CD4-positive, alpha-beta T cell treated with Interleukin-6 for 4 hours (primary cell): ENCODE measurements around the gene SLC35A5.
"Not testable (repeated sequence)": the region's sequence is repeated elsewhere in the genome, so short reads cannot be mapped to it uniquely, and the experiment has no call there.

Experiments
- DNase-seq: peaks from one replicate; pipeline ENCODE4 v3.0.0-alpha.2; 2020; ENCODE audit warnings: mixed read lengths

Gene SLC35A5, protein sequence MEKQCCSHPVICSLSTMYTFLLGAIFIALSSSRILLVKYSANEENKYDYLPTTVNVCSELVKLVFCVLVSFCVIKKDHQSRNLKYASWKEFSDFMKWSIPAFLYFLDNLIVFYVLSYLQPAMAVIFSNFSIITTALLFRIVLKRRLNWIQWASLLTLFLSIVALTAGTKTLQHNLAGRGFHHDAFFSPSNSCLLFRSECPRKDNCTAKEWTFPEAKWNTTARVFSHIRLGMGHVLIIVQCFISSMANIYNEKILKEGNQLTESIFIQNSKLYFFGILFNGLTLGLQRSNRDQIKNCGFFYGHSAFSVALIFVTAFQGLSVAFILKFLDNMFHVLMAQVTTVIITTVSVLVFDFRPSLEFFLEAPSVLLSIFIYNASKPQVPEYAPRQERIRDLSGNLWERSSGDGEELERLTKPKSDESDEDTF

DNA sequence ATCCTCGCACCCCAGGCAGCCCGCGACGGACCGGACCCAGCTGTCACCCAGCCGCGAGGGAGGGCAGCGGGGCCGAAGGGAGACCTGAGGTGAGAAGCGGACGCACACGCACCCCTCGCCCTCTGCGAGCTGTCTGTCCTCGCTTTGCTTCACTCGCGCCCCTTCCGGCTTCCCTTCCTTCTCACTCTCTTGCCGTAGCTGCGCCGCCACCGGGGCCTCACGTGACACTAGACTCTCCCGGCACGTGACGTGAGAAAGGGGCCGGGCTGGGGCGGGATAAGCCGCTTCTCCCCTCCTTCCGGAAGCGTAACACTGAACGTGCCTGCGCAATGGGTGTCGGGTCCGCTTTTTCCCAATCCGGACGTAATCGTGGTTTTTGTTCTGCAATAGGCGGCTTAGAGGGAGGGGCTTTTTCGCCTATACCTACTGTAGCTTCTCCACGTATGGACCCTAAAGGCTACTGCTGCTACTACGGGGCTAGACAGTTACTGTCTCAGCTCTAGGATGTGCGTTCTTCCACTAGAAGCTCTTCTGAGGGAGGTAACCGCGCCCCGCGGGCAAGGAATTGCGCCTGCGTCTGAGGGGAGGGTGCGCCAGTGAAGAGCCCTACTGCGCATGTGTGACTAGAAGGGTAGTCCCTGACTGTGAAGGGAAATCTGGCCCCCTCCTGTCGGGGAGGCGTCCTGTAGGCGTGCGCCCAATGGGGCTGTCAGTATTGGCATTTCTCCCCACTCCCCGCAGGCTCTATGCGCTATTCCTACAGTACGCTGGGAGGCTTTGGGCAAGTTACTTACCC lies at the start of gene SLC35A5, which contains the start of gene ATG3:
Gene SLC35A5, plus strand, starts transcription at position 312 of the 796 bp plus-strand sequence. CDS start 1,359 bp downstream, outside the sequence.
Gene ATG3, minus strand, starts transcription at position 229 of the 796 bp plus-strand sequence. CDS start 434 bp downstream, outside the sequence.
- DNase-seq = peak; percentile 98

DNA sequence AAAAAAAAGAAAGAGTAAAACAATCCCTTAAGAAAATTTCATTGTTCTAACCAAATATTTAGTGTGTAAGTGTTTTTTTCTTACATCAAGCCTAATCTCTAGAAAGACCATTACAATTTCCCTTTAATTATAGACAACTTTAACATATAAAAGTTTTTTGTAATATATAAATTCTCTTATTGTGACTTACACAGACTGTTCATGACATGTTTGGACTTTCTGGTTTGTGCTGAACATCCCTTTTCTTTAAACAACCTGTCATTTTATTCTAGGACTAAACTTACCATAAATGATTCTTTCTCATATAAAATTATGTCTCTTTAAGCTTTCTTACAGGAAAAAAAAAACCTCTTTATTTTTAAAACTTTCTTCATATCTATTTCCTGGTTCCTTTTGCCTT lies 49.5 kb upstream of the SLC35A5 start:
- DNase-seq = no peak

DNA sequence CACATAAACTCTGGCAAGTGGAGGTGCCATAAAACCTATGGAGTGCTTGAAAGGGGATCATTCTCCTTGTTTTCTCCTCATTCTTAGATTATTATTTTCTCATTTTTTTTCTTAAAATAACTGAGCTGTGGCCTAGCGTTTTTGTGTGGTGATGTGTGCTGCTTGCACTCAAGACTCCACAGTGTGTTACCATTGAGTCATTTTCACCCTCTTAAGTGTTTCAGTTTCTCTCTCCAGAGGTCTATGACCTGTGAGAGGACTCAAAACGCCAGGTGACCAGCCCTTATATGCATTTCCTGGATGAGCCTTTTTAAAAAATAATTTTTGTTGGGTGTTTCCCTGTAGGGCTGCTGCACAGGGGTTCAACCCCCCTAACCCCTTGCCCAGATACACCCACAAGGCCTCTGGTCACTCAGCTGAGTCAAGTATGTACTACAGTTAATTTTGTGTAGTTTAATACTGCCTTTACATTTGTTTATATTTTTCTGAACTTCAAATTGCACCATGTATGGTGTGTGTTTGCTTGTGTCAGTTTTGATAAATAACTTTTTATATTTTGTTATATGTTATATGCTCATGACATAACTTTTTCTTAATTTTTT lies 47.2 kb upstream of the SLC35A5 start:
- DNase-seq = no peak

DNA sequence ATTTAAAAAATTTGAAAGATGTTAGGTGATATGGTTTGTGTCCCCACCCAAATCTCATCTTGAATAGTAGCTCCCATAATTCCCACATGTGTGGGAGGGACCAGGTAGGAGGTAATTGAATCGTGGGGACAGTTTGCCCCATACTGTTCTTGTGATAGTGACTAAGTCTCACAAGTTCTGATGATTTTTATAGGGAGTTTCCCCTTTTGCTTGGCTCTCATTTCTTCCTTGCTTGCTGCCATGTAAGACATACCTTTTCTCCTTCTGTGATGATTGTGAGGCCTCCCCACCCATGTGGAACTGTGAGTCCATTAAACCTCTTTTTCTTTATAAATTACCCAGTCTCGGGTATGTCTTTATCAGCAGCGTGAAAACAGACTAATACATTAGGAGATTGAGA lies 42.9 kb upstream of the SLC35A5 start:
- DNase-seq = not testable (repeated sequence)

DNA sequence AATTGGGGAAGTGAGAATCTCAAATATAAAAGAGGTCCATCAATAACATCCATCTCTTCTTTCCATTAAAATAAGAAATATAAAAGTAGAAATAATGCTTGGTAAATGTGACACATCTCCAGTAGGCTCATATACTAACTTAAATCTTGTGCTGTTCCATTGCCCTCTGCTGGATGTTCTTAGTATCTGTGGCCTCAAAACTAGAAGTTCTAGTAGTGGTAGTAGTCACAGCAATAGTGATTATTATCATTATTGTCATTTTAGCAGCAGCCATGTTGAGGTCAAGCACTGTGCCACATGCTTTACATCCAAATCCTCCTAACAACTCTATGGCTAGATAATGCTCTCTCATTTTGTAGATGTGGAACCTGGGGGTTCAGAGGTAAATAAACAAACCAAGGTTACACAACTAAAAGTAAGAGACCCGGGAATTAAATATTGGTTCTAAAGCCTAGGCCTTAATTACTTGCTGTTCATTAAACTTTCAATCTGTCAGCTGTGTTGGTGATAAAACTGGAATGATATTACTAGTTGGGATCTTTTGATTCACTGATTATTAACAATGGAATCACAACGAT lies 42.3 kb upstream of the SLC35A5 start:
- DNase-seq = peak; percentile 50

DNA sequence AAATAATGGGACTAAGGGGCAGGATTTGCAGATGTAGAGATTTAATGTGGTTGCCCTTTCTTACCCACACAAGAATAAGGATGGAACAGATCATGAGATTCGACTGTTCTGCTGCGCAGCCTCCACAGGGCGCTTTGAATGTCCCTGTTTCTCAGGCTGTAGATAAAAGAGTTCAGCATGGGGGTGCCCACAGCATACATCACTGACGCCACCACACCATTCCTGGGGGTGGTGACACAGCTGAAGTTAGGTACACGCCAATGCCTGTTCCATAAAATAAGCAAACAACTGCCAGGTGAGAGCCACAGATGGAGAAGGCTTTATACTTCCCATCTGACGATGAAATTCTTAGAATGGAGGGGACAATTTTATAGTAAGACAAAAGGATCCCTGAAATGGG lies 37.7 kb upstream of the SLC35A5 start:
- not testable (repeated sequence) for DNase-seq

DNA sequence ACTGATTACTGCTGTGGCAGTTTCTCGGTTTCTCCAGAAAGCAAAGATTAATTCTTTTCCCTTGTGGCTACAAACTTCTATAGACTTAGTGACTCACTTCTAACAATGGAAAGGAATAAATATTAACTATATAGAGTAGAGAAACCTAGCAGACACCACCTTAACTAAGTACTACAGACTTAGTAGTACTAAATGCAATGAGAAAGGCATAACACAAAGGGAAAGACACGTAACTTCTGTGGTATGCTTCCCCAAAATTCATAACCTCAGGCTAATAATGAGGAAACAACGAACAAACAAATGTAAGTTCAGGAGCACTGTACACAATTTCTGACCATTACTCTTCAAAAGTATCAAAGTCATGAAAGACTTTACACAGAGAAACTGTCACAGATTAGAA lies 31.3 kb upstream of the SLC35A5 start:
- DNase-seq = no peak

DNA sequence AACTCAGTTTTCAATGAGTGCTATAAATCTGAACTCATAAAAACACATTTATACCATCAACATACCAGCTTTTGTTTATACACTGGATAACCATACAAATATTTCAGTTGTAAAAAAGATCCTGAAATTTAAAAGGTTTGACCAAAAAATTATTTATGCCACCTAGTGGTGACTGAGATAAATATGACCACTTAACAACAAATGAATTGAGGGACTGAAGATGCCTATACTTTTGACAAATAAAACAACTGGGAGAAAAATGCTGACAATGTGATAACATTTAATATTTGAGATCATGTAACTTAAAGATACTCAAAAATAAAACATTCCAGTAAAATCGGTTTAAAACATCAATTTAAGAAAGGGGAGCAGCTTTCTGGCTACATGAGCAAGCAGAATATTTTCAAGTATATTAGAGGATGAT lies 30.5 kb upstream of the SLC35A5 start:
- no peak for DNase-seq

DNA sequence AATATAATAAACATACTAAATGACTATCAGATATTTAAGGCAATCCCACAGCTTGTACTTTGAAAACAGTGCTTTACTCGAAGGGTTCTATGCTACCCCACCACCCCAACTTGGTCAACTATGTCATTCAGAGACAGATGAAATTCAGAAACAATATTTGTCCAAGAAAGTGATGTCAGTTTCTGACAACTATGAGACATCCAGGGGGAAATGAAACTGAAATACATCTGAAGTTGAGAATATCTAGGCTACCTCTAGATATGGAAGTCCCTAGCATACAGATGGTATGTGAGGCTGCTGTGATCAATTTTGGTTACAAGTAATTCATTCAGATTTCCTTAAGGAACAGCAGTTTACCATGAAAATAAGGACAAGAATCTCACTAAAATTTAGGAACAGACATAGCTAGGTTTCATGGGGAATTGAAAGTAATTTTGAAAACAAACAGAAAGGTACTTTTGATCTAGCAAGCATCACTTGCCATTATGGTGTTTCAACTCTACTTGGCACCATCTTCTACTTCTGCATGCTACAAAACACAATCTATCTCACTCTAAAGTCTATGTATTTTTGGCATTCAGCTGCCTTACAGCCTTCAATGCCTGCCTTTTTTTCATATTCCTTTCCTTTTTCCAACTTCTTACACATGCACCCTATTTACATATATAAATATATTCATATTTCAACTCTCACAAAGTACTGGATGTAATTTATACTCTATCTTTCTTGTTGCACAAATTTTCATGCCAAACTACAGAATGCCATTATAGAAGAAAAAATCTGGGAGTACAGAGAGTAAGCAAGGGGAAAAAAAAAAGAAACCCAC lies 21.8 kb upstream of the SLC35A5 start:
- DNase-seq = no peak

DNA sequence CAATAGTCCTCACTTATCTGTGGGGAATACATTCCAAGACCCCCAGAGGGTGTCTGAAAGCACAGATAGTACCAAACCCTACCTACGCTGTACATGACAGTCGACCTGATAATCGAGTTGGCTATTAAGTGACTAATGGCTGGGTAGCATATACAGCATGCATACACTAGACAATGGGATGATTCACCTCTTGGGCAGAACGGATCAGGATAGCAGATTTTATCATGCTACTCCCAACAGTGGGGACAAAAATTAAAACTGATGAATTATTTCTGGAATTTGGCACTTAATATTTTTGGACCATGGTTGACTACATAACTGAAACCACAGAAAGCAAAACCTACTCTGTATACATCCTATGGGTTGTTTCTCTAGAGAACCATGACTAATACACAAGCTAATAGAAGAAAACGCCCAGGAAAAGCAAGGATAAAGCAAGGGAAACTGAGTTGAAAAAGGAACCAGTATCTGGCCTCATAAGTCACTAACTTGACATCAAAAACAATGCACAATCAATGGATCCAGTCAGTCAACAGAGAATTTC lies 15.6 kb upstream of the SLC35A5 start:
- no peak for DNase-seq

DNA sequence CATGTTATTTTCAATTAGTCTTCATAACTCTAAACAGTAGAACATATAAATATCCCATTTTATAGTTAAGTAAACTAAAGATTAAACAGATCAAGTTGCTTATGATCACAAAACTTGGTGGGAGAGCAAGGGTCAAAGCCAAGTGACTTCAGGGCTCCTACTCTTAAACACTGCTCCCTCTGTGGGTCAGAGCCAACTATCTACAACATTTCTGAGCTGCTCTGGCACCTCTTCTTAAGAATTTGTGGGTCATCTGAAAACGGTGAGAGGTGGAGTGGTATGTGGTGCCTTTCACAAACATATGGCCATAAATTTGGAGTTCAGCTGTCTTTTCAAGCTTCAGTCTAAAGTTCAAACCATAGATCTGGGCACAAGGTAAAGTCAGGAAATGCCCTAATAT lies 11.0 kb upstream of the SLC35A5 start:
- DNase-seq = no peak

DNA sequence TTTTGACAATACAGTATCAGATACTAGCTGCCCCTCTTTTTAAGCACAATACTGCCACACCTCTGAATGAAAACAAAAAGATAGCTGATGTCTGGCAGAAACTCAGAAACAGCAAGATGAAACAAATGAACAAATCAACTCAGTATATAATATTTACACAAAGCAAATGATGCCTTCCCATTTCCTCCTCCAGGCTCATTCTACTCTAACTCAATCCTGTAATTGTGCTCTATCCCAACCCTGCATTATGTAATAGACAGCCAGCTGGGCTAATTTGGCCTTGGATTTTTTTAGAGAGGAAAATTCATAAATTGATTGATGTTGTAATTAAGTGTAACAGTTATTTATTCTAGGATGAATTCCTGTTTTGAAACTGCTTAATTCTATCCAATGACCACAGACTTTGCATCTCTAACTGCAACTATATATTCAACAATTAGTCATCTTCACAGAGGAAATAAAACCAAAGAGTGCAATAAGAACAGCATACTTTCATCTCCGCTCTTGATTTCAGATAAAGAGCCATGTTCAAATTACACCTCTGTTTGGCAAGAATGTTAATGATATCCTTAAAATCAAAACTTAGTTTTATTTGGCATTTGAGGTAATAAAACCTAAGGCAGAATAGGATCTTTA lies 6.2 kb upstream of the SLC35A5 start:
- no peak for DNase-seq

DNA sequence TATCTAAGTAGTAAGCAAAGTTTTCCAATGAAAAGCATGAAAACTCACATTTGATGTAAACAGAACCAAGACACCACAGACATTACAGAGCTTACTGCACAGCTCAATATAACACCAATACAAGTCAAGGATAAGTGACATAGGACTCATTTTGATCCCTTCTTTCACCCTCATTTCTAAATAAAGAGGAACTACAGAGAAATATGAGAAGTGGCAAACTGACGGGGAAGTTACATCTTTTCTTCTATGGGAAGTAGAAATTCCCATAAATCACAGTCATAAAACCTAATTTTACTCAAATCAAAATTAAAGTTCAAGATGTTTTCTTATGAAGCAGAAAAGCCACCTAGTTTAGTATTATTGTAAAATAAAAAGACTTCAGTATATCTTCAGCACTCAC lies 3.9 kb upstream of the SLC35A5 start:
- no peak for DNase-seq

DNA sequence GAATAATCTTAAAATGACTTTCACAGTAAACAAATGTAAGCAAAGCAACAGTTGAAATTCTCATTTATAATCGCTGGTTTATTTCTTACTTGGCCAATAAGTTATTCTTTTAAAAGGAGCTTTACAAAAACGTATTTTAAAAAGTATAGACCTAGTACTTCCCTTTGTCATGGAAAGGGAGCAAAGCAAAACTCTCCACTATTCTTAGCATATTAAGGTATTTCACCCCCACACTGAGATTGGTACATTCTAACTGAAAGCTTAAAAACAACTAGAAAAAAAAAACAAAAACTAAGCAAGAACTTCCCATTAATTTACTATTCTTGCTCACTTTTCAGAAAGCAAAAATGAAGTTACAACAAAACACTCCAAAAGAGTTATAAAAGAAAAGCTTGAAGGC lies 1.5 kb upstream of the SLC35A5 start:
- DNase-seq = no peak

DNA sequence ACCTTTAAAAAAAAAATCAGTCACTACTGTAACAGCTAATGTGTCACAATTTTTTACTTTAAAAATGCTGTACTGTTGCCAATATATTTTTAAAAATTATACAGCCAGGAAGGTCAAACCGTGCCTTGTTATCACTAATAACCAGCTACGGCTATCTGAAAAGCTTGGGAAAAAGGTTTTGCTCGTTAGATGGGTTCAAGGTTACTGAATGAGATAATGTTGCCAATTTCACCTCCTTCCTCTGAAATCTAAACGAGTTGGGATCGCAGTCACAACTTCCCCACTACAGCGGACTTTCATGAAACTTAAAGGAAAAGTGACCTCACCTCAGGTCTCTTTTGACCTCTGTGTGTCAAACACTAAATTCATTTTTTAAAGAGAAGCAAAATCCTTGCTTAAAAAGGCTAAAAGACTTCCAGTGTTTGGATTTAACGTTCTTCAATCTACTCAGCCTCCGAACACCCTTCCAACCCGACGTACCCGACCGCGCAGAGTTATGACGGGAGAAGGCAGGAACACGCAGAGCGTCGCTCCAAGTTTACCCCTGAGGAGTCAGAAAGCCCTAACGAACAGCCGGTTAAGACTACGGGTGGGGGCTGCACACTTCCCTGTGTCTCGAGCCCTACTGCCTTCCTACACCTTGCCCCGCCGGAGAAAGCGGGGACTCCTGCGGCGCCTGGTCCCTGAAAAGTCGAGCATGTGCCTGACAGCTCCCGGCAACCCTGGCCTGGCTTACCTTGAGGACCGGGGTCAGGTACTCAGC lies 943 bp upstream of the SLC35A5 start:
- peak; percentile 64 for DNase-seq

DNA sequence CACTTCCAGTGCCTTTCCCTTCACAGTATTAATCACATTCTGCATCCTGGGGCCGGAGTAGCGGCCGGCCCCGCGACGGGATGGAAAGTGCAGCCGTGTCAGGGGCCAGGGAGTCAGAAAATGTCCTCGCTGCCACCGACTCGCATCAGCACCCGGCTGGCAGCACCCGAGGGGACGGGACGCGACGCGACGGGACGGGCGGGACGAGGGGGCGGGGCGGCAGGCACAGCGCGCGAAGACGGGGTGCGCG lies 436 bp upstream of the SLC35A5 start:
- DNase-seq = peak; percentile 81

DNA sequence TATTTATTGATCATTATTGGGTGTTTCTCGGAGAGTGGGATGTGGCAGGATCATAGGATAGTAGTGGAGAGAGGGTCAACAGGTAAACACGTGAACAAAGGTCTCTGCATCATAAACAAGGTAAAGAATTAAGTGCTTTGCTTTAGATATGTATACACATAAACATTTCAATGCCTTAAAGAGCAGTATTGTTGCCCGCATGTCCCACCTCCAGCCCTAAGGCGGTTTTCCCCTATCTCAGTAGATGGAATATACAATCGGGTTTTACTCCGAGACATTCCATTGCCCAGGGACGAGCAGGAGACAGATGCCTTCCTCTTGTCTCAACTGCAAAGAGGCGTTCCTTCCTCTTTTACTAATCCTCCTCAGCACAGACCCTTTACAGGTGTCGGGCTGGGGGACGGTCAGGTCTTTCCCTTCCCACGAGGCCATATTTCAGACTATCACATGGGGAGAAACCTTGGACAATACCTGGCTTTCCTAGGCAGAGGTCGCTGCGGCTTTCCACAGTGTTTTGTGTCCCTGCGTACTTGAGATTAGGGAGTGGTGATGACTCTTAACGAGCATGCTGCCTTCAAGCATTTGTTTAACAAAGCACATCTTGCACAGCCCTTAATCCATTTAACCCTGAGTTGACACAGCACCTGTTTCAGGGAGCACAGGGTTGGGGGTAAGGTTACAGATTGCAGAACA lies 2.5 kb downstream of the SLC35A5 start:
- not testable (repeated sequence) for DNase-seq

DNA sequence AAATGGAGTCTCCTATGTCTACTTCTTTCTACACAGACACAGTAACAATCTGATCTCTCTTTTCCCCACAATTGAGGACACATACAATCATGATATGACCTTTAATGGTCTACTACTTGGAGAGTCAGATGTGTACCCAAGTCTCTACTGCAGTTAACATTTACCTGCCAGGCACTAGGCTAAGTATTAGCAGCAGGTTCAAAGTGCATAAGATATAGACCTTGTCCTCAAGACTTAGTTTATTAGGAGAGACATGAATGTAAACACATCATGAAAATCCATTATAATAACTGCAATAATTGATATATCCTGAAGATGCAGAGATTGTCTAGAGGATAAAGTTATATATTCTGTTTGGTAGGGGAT lies 3.1 kb downstream of the SLC35A5 start:
- DNase-seq = no peak

DNA sequence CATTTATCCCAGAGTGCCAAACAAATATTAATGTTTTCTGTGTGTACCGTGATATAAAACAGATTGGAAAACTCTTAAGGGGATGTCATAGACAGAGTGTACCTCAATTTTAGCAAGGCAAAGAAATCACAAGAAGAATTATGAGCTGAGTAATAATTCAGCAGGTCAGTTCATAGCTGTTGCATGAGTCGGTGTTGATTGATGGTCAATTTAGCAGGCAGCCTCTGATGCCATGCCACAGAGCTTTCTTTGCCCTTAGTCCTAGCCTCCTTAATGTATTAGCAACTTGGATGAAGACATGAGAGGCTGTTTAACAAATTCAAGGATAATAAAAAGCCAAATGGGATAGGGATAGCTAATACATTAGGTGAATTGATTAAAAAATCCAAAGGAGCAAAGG lies 6.8 kb downstream of the SLC35A5 start:
- no peak for DNase-seq

DNA sequence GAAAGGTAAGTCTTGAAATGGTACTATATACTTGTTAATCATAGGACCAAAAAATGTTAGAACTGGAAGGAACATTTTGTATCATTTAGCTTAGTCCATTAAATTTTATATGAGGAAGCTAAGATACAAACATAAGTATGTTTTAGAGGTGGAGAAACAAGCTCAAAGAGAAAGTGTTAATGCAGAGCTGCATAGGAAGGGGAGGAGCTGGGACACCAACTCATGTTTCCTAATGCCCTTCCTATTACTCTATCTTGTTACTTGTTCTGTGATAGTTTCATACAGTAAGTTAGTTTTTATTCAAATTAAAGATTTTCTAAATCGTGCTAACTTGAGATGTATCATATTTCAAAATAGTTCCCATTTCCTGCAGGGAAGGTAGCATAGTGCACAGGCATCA lies 7.4 kb downstream of the SLC35A5 start:
- no peak for DNase-seq
